Measurements from ENCODE around the gene DACH1.

Gene DACH1

DNA sequence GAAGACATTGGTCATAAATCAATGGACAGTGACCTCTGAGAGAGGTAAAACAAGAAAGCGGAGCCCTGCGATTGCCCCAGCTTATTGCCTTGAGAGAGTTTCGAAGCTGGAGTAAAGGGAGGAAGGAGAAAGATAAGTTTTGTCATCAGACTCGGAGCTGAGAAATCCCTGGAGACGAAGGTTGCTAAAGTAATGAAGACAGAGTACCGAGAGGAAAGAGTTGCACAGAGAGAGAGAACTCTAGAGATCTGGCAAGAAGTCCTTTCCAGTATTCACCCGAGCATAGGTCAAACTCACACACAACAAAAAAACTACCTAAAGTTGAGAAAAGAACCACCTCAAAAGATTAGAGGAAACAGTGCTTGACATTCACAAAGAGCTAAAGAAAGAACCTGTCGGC is 472.0 kb downstream of the DACH1 start:
- ChIA-PET POLR2A (no interaction called here), CTCF (no interaction called here)
- Histone ChIP-seq H3K9me3 (ENCODE audit: control insufficient read depth, insufficient read depth, low read depth, low read length) (no peaks in the 10 kb centered on the region), H3K4me3 (ENCODE audit: low read depth, low read length) (no peak overlapping the region), H3K36me3 (ENCODE audit: control insufficient read depth in 2 of 2, insufficient read depth in 1 of 2, low read length in 2 of 2) (no peaks in the 10 kb centered on the region), H3K4me1 (ENCODE audit: control insufficient read depth, insufficient read depth, low read length) (no peaks in the 10 kb centered on the region), H3K27ac (ENCODE audit: extremely low read depth, low read depth, low read length) (no peak overlapping the region)
- TF ChIP-seq MEIS1 (CRISPR knock-in tag; IDR thresholded peaks at IDR 0.05; ENCODE audit: borderline replicate concordance), result no peak
- no peak for TF ChIP-seq TRIM28 (IDR thresholded peaks at IDR 0.05; ENCODE audit: borderline replicate concordance, low read length)
- TF ChIP-seq REPIN1 (tag by site-specific recombination; IDR thresholded peaks at IDR 0.05; ENCODE audit: low read depth), result no peak
- TF ChIP-seq ZNF549 (tag by site-specific recombination; IDR thresholded peaks at IDR 0.05), result no peak
- TF ChIP-seq ZNF791 (tag by site-specific recombination; IDR thresholded peaks at IDR 0.05), result no peak
- TF ChIP-seq ZNF707 (tag by site-specific recombination; IDR thresholded peaks at IDR 0.05), result no peak
- no peak for TF ChIP-seq IKZF3 (tag by site-specific recombination; IDR thresholded peaks at IDR 0.05)
- no peak for TF ChIP-seq ZNF302 (tag by site-specific recombination; IDR thresholded peaks at IDR 0.05; ENCODE audit: low read depth)

DNA sequence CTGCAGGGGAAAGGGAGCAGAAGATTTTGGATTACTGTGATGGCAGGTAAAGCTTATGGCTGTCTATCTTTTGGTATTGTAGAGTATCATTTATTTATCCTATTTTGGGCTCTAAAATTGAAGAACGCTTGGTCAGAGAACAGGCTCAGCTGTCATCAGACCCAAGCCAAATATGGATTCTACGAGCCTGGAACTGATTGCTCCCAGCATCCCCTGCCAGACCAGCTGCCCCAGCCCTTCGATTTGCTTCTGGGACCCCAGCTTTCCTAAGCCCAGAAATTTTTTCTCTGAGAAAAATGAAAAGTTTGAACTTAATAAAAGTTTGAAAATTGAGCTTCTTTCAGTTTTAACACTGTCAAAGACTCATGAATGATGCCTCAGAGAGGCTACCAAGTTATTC is 472.8 kb downstream of the DACH1 start:
- Histone ChIP-seq H3K36me3 (ENCODE audit: control insufficient read depth in 2 of 2, insufficient read depth in 1 of 2, low read length in 2 of 2) (no peaks in the 10 kb centered on the region), H3K27ac (ENCODE audit: extremely low read depth, low read depth, low read length) (no peak overlapping the region), H3K9me3 (ENCODE audit: control insufficient read depth, insufficient read depth, low read depth, low read length) (no peaks in the 10 kb centered on the region), H3K4me3 (ENCODE audit: low read depth, low read length) (no peak overlapping the region), H3K4me1 (ENCODE audit: control insufficient read depth, insufficient read depth, low read length) (no peaks in the 10 kb centered on the region)
- CTCF ChIA-PET, result no interaction called here
- POLR2A ChIA-PET, result no interaction called here
- TF ChIP-seq ZBTB48 (tag by site-specific recombination; IDR thresholded peaks at IDR 0.05), result no peak
- TF ChIP-seq MZF1 (tag by site-specific recombination; IDR thresholded peaks at IDR 0.05; ENCODE audit: borderline replicate concordance), result no peak
- no peak for TF ChIP-seq OVOL3 (tag by site-specific recombination; IDR thresholded peaks at IDR 0.05)
